Stimulated activated naive CD8-positive, alpha-beta T cell treated with anti-CD3 and anti-CD28 coated beads, Interleukin-15, Interleukin-2, amounts not matched to agents 100 U/mL and 50 U/mL, for 24 hours (primary cell): ENCODE results near the gene ATP6V0E1.
A peak's percentile ranks its signal among the peaks of the same experiment; 100 is the strongest.
"Not testable (repeated sequence)": the region's sequence is repeated elsewhere in the genome, so short reads cannot be mapped to it uniquely, and the experiment has no call there.

Experiments used
- ATAC-seq: fragments of 150-1000 bp; cut with Tn5 transposase; one replicate; pipeline ENCODE4 v1.10.0; 2021
- DNase-seq: peaks from one replicate; pipeline ENCODE4 v3.0.0; 2021

The ATP6V0E1 gene

GRCh38 chr5:173035904-173036707, 52.5 kb downstream of the ATP6V0E1 start:
- DNase-seq, result peak; percentile 34
- no peak for ATAC-seq

- no peak for DNase-seq
- no peak for ATAC-seq
Measured at GRCh38 chr5:173039188-173039587, 55.6 kb downstream of the ATP6V0E1 start.

- DNase-seq, result no peak
- ATAC-seq, result peak; percentile 30
Measured at GRCh38 chr5:173039964-173040363, 56.4 kb downstream of the ATP6V0E1 start.

- no peak for ATAC-seq
- DNase-seq, result no peak
Measured at GRCh38 chr5:173041881-173042762, 58.6 kb downstream of the ATP6V0E1 start.

- DNase-seq (no peak), ATAC-seq (no peak)
Measured at GRCh38 chr5:173042763-173043107, 59.2 kb downstream of the ATP6V0E1 start.

GRCh38 chr5:173045474-173045873, 61.9 kb downstream of the ATP6V0E1 start:
- ATAC-seq, result no peak

GRCh38 chr5:173047096-173047837, 63.7 kb downstream of the ATP6V0E1 start:
- DNase-seq, ATAC-seq: not testable (repeated sequence)

More at GRCh38 chr5:173045474-173045873, 61.9 kb downstream of the ATP6V0E1 start:
- DNase-seq, result no peak

GRCh38 chr5:173047838-173048105, 64.2 kb downstream of the ATP6V0E1 start:
- ATAC-seq, result no peak
- no peak for DNase-seq

- ATAC-seq, result no peak
- DNase-seq, result no peak
Measured at GRCh38 chr5:173050791-173051190, 67.2 kb downstream of the ATP6V0E1 start.

GRCh38 chr5:173051746-173052145, 68.2 kb downstream of the ATP6V0E1 start:
- ATAC-seq (no peak), DNase-seq (no peak)

- ATAC-seq (no peak), DNase-seq (no peak)
Measured at GRCh38 chr5:173053041-173053440, 69.5 kb downstream of the ATP6V0E1 start.

- DNase-seq (no peak), ATAC-seq (no peak)
Measured at GRCh38 chr5:173055042-173055721, 71.6 kb downstream of the ATP6V0E1 start.

- no peak for ATAC-seq
- DNase-seq, result no peak
Measured at GRCh38 chr5:173055722-173055982, 72.1 kb downstream of the ATP6V0E1 start.

GRCh38 chr5:173055983-173056782, 72.6 kb downstream of the ATP6V0E1 start, which contains the start of gene CREBRF:
CREBRF (plus strand) TSS chr5:173056352; CDS start chr5:173080776, 24,424 bp downstream.
- ATAC-seq (peak; percentile 76), DNase-seq (peak; percentile 98)

GRCh38 chr5:173056783-173057061, 73.2 kb downstream of the ATP6V0E1 start:
- DNase-seq, result no peak
- ATAC-seq, result peak; percentile 44

- peak; percentile 94 for ATAC-seq
- peak; percentile 99 for DNase-seq
Measured at GRCh38 chr5:173057062-173057924, 73.7 kb downstream of the ATP6V0E1 start.

GRCh38 chr5:173062141-173062540, 78.6 kb downstream of the ATP6V0E1 start:
- DNase-seq (no peak), ATAC-seq (no peak)

- ATAC-seq, result peak; percentile 61
- DNase-seq, result no peak
Measured at GRCh38 chr5:173065155-173065554, 81.6 kb downstream of the ATP6V0E1 start.

GRCh38 chr5:173069671-173070070, 86.1 kb downstream of the ATP6V0E1 start:
- no peak for ATAC-seq
- no peak for DNase-seq

- ATAC-seq, result no peak
- no peak for DNase-seq
Measured at GRCh38 chr5:173075137-173075843, 91.7 kb downstream of the ATP6V0E1 start.
